Nephron progenitor cell (in vitro differentiated cells): ENCODE measurements around the gene ASPG.

ENCODE experiments used
- DNase-seq: peaks from one replicate; pipeline ENCODE4 v3.0.0; 2021
- H3K27ac Mint-ChIP-seq: 2 replicates; pipeline ENCODE4 v1.8.0; 2021; ENCODE audit warnings: mild to moderate bottlenecking, moderate library complexity, mixed read lengths
- H3K27me3 Mint-ChIP-seq: 2 replicates; pipeline ENCODE4 v1.8.0; 2021; ENCODE audit warnings: mild to moderate bottlenecking, low read depth, mixed read lengths; ENCODE audit not compliant: poor library complexity
- H3K36me3 Mint-ChIP-seq: 2 replicates; pipeline ENCODE4 v1.8.0; 2021; ENCODE audit warnings: low read depth, mixed read lengths
- H3K4me1 Mint-ChIP-seq: 2 replicates; pipeline ENCODE4 v1.8.0; 2021; ENCODE audit warnings: mixed read lengths
- H3K4me3 Mint-ChIP-seq: 2 replicates; pipeline ENCODE4 v1.8.0; 2021; ENCODE audit warnings: mild to moderate bottlenecking, moderate library complexity, mixed read lengths
- H3K9me3 Mint-ChIP-seq: 2 replicates; pipeline ENCODE4 v1.8.0; 2021; ENCODE audit warnings: mild to moderate bottlenecking, moderate library complexity, mixed read lengths
- TF ChIP-seq, protein P1 (sequence below): fragments of 200-600 bp; sonication (generic); IDR thresholded peaks from 2 replicates; pipeline ENCODE4 v1.5.0; 2021; ENCODE audit warnings: antibody characterized with exemption

The ASPG gene

DNA sequence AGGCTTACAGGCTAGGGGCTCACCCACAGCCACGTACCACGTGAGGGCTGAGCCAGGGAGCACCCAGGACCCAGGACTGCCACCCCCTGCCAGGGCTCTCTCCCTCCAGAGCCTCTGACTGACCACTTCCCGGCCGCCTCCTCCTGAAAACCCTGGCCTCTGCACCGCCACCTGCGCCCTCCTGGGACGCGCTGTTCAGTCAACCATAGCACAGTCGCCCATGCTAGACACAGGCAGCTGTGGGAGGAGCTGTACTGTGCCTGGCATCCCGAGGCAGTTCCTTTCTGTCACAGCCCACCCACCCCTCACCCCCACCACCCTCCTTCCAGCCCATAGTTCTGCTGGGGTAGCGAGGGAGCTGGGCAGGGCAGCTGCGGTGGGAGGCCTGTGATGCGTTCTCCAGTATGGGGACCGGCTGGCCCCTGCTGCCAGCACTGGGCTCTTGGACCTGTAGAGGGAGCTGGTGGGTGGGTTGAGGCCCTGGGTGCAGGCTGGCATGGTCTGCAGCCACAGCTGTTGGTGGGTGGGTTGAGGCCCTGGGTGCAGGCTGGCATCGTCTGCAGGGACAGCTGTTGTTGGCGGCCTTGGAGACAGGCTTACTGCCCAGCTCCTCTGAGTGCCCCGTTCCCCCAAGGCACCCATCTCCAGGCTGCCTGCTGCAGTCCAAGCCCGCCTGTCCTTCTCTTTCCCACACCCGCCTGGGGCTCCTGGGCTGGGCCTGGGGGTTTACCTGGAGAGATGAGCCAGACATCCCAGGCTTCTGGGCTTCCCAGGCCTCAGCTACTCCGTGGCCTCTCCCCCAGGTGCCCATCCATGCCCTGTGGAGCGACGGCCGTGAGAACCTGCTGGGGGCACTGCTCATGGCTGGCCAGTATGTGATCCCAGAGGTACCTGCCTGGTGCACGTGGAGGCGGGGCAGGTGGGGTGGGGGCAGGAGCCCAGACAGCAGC is 11.5 kb downstream of the ASPG start:
- Mint-ChIP-seq H3K9me3 (no peaks in the 10 kb centered on the region), H3K4me1 (peaks cover 14% of the 10 kb centered on the region), H3K36me3 (no peaks in the 10 kb centered on the region), H3K27ac (no peak overlapping the region), H3K27me3 (peaks cover 4% of the 10 kb centered on the region), H3K4me3 (no peak overlapping the region)
- DNase-seq: peak; percentile 34
- TF ChIP-seq, protein P1, sequence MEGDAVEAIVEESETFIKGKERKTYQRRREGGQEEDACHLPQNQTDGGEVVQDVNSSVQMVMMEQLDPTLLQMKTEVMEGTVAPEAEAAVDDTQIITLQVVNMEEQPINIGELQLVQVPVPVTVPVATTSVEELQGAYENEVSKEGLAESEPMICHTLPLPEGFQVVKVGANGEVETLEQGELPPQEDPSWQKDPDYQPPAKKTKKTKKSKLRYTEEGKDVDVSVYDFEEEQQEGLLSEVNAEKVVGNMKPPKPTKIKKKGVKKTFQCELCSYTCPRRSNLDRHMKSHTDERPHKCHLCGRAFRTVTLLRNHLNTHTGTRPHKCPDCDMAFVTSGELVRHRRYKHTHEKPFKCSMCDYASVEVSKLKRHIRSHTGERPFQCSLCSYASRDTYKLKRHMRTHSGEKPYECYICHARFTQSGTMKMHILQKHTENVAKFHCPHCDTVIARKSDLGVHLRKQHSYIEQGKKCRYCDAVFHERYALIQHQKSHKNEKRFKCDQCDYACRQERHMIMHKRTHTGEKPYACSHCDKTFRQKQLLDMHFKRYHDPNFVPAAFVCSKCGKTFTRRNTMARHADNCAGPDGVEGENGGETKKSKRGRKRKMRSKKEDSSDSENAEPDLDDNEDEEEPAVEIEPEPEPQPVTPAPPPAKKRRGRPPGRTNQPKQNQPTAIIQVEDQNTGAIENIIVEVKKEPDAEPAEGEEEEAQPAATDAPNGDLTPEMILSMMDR: peak; percentile 23

DNA sequence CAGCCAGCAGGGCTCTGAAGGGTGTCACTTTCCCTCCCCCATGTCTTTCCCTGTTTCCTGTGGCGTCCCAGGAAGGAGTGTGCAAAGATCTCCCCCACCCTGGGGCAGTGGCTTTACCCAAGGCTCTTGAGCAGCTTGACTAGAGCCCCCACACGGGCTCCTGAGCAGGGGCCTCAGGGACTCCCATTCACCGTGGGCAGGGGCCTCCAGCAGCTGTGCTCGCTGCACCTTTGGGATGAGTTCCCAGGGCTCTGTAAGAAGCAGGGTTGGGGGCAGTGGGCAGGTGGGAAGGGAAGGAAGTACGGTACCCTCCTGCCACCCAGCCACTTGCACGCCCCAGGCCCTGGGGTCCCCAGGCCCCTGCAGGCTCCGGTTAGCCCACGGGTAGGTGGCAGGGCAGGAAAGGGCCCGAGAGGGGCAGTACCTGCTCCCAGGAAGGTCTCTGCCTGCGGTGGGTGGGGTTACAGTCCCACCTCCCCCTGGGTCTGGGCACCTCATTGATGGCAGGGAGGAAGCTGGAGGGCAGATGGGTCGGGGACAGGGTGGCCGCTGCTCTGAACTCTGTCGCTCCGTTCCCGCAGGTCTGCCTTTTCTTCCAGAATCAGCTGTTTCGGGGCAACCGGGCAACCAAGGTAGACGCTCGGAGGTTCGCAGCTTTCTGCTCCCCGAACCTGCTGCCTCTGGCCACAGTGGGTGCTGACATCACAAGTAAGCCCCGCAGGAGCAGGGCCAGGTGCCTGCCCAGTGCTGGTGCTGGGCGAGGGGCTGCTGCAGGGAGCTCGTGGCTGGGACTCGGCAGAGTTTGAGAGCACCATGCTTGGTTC is 13.0 kb downstream of the ASPG start:
- Mint-ChIP-seq H3K4me1 (peaks cover 12% of the 10 kb centered on the region), H3K36me3 (no peaks in the 10 kb centered on the region), H3K4me3 (no peak overlapping the region), H3K9me3 (no peaks in the 10 kb centered on the region), H3K27ac (no peak overlapping the region), H3K27me3 (peaks cover 4% of the 10 kb centered on the region)
- TF ChIP-seq, protein P1: no peak
- no peak for DNase-seq

DNA sequence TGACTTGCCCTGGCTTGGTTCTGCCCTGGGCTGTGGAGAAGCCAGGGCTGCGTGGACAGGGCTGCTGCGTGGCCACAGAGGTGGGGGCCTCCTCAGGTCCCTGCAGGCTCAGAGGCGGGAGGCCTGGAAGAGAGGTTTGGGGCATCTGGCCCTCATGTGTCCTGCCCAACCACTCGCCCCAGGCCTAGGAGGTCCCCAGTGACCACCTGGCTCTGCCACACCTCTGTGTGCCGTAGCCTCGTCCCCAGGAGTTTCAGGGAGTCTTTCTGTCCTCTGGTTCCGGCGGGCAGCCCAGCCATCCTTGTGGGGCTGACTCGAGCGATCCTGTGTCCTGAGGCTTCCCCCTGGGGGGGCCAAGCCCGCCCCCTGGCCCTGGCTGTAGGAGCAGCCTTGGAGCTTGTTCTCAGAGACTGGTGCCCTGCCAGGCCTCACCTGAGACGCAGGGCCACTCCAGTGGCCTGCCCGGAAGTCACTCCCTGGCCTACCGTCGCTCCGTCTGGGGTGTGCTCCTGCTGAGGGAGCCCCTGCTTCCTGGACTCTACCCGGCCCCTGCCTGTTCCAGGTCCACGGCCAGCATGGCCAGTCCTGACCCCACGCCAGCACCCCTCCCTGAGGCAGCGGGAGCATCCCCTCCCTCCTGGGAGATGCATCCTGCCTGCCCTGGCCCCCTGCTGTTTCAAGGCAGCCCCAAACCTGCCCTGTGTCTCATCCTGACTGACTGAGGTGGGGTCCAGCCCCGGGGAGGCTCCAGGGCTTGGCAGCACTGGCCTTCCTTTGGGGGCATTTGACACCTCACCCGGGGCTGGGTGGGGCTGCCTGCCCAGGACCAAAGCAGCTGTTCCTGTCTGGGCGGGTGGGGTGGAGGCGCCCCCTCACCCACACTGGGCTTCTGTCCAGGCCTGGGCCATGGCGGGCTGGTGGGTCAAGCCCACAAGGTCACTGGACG is 13.9 kb downstream of the ASPG start:
- H3K4me1 Mint-ChIP-seq: peaks cover 8% of the 10 kb centered on the region
- no peak for DNase-seq
- no peak overlapping the region for H3K4me3 Mint-ChIP-seq
- H3K27me3 Mint-ChIP-seq: peaks cover 4% of the 10 kb centered on the region
- H3K9me3 Mint-ChIP-seq: no peaks in the 10 kb centered on the region
- H3K36me3 Mint-ChIP-seq: no peaks in the 10 kb centered on the region
- no peak overlapping the region for H3K27ac Mint-ChIP-seq
- TF ChIP-seq, protein P1: no peak

DNA sequence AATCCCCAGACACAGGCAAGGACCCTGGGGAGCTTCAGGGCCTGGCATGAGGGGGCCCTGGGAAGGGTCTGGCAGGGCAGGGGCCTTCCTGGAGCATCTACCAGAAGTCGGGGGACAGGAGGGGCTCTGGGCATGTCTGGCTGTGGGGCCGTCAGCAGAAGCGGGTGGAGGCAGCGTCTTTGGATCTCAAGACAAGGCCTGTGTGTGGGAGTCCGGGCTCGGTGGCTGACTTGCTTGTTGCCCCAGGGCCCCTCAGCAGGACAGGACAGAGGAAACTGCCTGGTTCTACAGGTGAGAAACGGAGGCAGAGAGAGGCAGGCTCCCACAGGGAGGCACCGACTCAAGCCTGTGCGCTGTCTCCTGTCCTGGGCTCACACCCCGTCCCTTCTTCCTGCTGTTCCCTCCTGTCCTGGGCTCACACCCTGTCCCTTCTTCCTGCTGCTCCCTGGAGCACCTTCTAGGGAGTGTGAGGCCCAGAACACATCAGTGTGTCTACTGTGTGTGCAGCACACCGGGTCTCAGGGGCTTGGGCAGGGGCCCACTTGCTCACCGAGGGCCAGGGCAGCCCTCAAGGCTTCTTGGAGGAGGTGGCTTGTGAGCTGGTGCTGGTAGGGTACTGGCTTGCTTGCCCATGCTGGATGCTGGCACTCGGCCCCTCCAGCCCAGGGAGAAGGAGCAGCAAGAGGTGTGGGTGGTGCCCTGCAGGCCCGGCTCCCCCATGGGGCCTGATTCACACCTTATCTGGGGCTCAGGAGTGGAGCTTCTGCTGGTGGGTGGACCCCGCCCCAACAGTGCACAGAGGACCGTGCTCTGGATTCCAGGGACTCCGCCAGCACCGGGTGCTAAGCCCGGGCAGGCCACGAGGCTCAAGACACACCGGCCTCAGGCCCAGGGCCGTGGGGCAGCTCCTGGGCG is 14.9 kb downstream of the ASPG start:
- H3K27me3 Mint-ChIP-seq: peaks cover 4% of the 10 kb centered on the region
- H3K4me1 Mint-ChIP-seq: peaks cover 5% of the 10 kb centered on the region

More for the DNA sequence above, 14.9 kb downstream of the ASPG start:
- Mint-ChIP-seq H3K36me3 (no peaks in the 10 kb centered on the region), H3K9me3 (no peaks in the 10 kb centered on the region), H3K4me3 (no peak overlapping the region), H3K27ac (no peak overlapping the region)
- TF ChIP-seq, protein P1: no peak
- peak; percentile 1 for DNase-seq
